A549 (cell line): ENCODE data around the gene ADARB1. TPM values are rescaled to one million over a fixed set of nuclear protein-coding genes. Genes with fewer than 3 reads are reported as not detected.

ENCODE experiments used
- ATAC-seq, 2 experiments: fragments of 200-7000 bp in 1 of 2; fragments of >200 bp in 1 of 2; cut with Nextera tagmentation in 1 of 2; cut with Tn5 transposase in 1 of 2; 3 replicates each; pipeline versions ENCODE4 v1.8.0 to v1.9.1; 2018 to 2020; ENCODE audit warnings: mild to moderate bottlenecking in 1 of 2, moderate library complexity in 1 of 2
- CTCF ChIA-PET: fragments of 300-600 bp; sonication (Branson Sonifier 250); formaldehyde crosslinking; extraction: SDS; loops from one replicate; lab custom pipeline; 2021; ENCODE audit warnings: antibody characterized with exemption, inconsistent platforms; lab: Yijun Ruan, JAX
- POLR2A ChIA-PET: fragments of 350-600 bp; formaldehyde crosslinking; extraction: SDS; loops from one replicate; lab custom pipeline; 2021; ENCODE audit warnings: antibody characterized with exemption, inconsistent platforms; lab: Yijun Ruan, JAX
- DNase-seq, 2 experiments: peaks; one replicate each; pipeline versions ENCODE4 v3.0.0 to v3.0.0-alpha.2; 2011 to 2016; ENCODE audit warnings: low read depth in 1 of 2, low spot score in 1 of 2
- FAIRE-seq: peaks from 2 replicates; lab custom pipeline; 2011; peaks lifted over from hg19 to GRCh38; lab: Jason Lieb, UNC
- H3K27ac ChIP-seq, 2 experiments: fragments of >200 bp; sonication (Bioruptor Twin); formaldehyde crosslinking; 3 replicates each; pipeline ENCODE4 v1.5.1; 2016 to 2017
- H3K4me1 ChIP-seq: fragments of >200 bp; sonication (Bioruptor Twin); formaldehyde crosslinking; 3 replicates; pipeline ENCODE4 v1.6.1; 2016
- H3K4me2 ChIP-seq: fragments of >200 bp; sonication (Bioruptor Twin); formaldehyde crosslinking; 3 replicates; pipeline ENCODE4 v1.6.1; 2016
- H3K4me3 ChIP-seq: fragments of >200 bp; sonication (Bioruptor Twin); formaldehyde crosslinking; 3 replicates; pipeline ENCODE4 v1.5.1; 2016
- H3K9me3 ChIP-seq: fragments of >200 bp; sonication (Bioruptor Twin); formaldehyde crosslinking; 3 replicates; pipeline ENCODE4 v1.6.1; 2016
- EHF ChIP-seq: fragments of 250-450 bp; sonication (Bioruptor Pico); IDR thresholded peaks from 2 replicates; pipeline ENCODE4 v1.5.0; 2020; ENCODE audit warnings: mild to moderate bottlenecking
- EHMT2 ChIP-seq: fragments of 200-600 bp; sonication (generic); IDR thresholded peaks from 2 replicates; pipeline ENCODE4 v1.6.1; 2016; ENCODE audit warnings: antibody characterized with exemption, low read depth, mild to moderate bottlenecking, moderate library complexity
- ESRRA ChIP-seq: fragments of 150-350 bp; IDR thresholded peaks from 2 replicates; pipeline ENCODE4 v1.6.1; 2014; ENCODE audit warnings: mild to moderate bottlenecking, low read length, borderline replicate concordance
- FOSL2 ChIP-seq, 2 experiments: fragments of 450-650 bp in 1 of 2; fragments of >200 bp in 1 of 2; sonication (Bioruptor Twin) in 1 of 2; formaldehyde crosslinking; IDR thresholded peaks; 2 replicates each; pipeline versions ENCODE4 v1.5.0 to v1.6.1; 2016 to 2020; ENCODE audit warnings: mild to moderate bottlenecking in 1 of 2, moderate library complexity in 1 of 2
- FOXS1 ChIP-seq: fragments of 250-450 bp; sonication (Bioruptor Pico); IDR thresholded peaks from 2 replicates; pipeline ENCODE4 v1.5.0; 2020; ENCODE audit warnings: mild to moderate bottlenecking, moderate library complexity
- GATA3 ChIP-seq: IDR thresholded peaks from 2 replicates; pipeline ENCODE4 v1.6.1; 2012; ENCODE audit warnings: borderline replicate concordance
- HDAC2 ChIP-seq: fragments of 200-600 bp; sonication (generic); IDR thresholded peaks from 2 replicates; pipeline ENCODE4 v1.6.1; 2016
- HEYL ChIP-seq: fragments of 250-450 bp; sonication (Bioruptor Pico); IDR thresholded peaks from 2 replicates; pipeline ENCODE4 v1.8.0; 2021; ENCODE audit warnings: mild to moderate bottlenecking, moderate library complexity
- HOXB13 ChIP-seq: fragments of 250-450 bp; sonication (Bioruptor Pico); IDR thresholded peaks from 2 replicates; pipeline ENCODE4 v1.5.0; 2020; ENCODE audit warnings: low read depth, mild to moderate bottlenecking, moderate library complexity
- NPAS2 ChIP-seq: fragments of 250-450 bp; sonication (Bioruptor Pico); IDR thresholded peaks from 2 replicates; pipeline ENCODE4 v1.8.0; 2022; ENCODE audit warnings: mild to moderate bottlenecking, moderate library complexity, borderline replicate concordance
- PBX3 ChIP-seq: IDR thresholded peaks from 2 replicates; pipeline ENCODE4 v1.6.1; 2012
- PHF8 ChIP-seq: fragments of 200-600 bp; sonication (generic); IDR thresholded peaks from 2 replicates; pipeline ENCODE4 v1.6.1; 2016; ENCODE audit warnings: low read depth, mild to moderate bottlenecking, antibody characterized with exemption, moderate library complexity, borderline replicate concordance
- RAD21 ChIP-seq, 2 experiments: fragments of >200 bp in 1 of 2; sonication (Bioruptor Twin) in 1 of 2; formaldehyde crosslinking in 1 of 2; IDR thresholded peaks in 1 of 2; conservative IDR thresholded peaks in 1 of 2; 2 replicates in 1 of 2; 3 replicates in 1 of 2; pipeline ENCODE4 v1.6.1; 2012 to 2018; ENCODE audit warnings: inconsistent platforms in 1 of 2
- REST ChIP-seq: fragments of 200-600 bp; sonication (generic); IDR thresholded peaks from 2 replicates; pipeline ENCODE4 v1.6.1; 2016; ENCODE audit warnings: antibody characterized with exemption, mild to moderate bottlenecking, moderate library complexity
- USF2 ChIP-seq: fragments of 450-650 bp; IDR thresholded peaks from 2 replicates; pipeline ENCODE4 v1.6.1; 2014; ENCODE audit warnings: antibody characterized with exemption
- ZFP36 ChIP-seq: fragments of 450-650 bp; IDR thresholded peaks from 2 replicates; pipeline ENCODE4 v1.6.1; 2014; ENCODE audit warnings: borderline replicate concordance; ENCODE audit not compliant: partially characterized antibody
- ZNF302 ChIP-seq: fragments of 250-450 bp; sonication (Bioruptor Pico); IDR thresholded peaks from 2 replicates; pipeline ENCODE4 v1.9.0; 2021; ENCODE audit warnings: inconsistent platforms, mild to moderate bottlenecking, moderate library complexity
- ZSCAN20 ChIP-seq: fragments of 250-450 bp; sonication (Bioruptor Pico); IDR thresholded peaks from 2 replicates; pipeline ENCODE4 v1.8.0; 2022; ENCODE audit warnings: mild to moderate bottlenecking, moderate library complexity
- WGBS: methylation state at CpG from one replicate; pipeline ENCODE4 v1.1.6; 2017; ENCODE audit errors: missing lambda C conversion rate; 5-methylcytosine and 5-hydroxymethylcytosine counted together
- polyA plus RNA-seq, 4 experiments: library from polyadenylated mRNA; depleted of rRNA in 3 of 4; stranded (reverse); fragments of >200 nt; fragmentation: RNase III in 1 of 4; extraction: RNeasy Plus Mini Kit Qiagen cat#74134 plus additional on column Dnase treatment in 1 of 4; gene quantifications; 2 replicates in 3 of 4; 3 replicates in 1 of 4; pipeline ENCODE4 v1.2.3, GENCODE V29; 2011 to 2017

ADARB1 gene
- polyA plus RNA-seq, 2 of the 4 experiments (the other 2 are of a cell fraction) = 3.2 to 5.7 TPM

GRCh38 chr21:45032977-45033710 lies 41.2 kb upstream of the ADARB1 start:
- Histone ChIP-seq H3K4me1 (no peaks in the 10 kb centered on the region), H3K4me2 (no peak overlapping the region), H3K4me3 (no peak overlapping the region)
- 45% methylated on average over 9 of the region's 35 CpGs for WGBS
- DNase-seq = no peak
- no peak for TF ChIP-seq PHF8
- TF ChIP-seq RAD21 (conservative IDR thresholded peaks at IDR 0.05 in 1 of 2, IDR thresholded peaks at IDR 0.05 in 1 of 2) = no peak
- no peak for TF ChIP-seq NPAS2
- TF ChIP-seq HOXB13 = no peak
- no peak for TF ChIP-seq USF2
- no peak for TF ChIP-seq ZNF302
- no peak for TF ChIP-seq EHMT2
- TF ChIP-seq ZFP36 = no peak
- TF ChIP-seq ZSCAN20 (CRISPR knock-in tag) = no peak
- no peak for TF ChIP-seq EHF
- TF ChIP-seq FOSL2 (IDR thresholded peaks at IDR 0.05) = no peak
- TF ChIP-seq FOSL2 (CRISPR knock-in tag; IDR thresholded peaks at IDR 0.05) = no peak
- TF ChIP-seq REST = no peak
- TF ChIP-seq, all 56 proteins: peak for 0
- no peaks in the 10 kb centered on the region for H3K9me3 ChIP-seq
- POLR2A ChIA-PET = no interaction called here
- ATAC-seq = no peak
- no peak overlapping the region for H3K27ac ChIP-seq
- CTCF ChIA-PET = no interaction called here
- FAIRE-seq = no peak

GRCh38 chr21:45033791-45034555 lies 40.4 kb upstream of the ADARB1 start:
- WGBS = 71% methylated on average over 21 of the region's 21 CpGs
- no peak overlapping the region for H3K4me2 ChIP-seq
- POLR2A ChIA-PET = no interaction called here

More at GRCh38 chr21:45033791-45034555, 40.4 kb upstream of the ADARB1 start:
- Histone ChIP-seq H3K9me3 (no peaks in the 10 kb centered on the region), H3K4me3 (no peak overlapping the region), H3K27ac (no peak overlapping the region), H3K4me1 (no peaks in the 10 kb centered on the region)
- DNase-seq (no peak), ATAC-seq (no peak), FAIRE-seq (no peak)
- TF ChIP-seq FOXS1 (CRISPR knock-in tag) (no peak), USF2 (no peak), ESRRA (no peak), GATA3 (no peak), HDAC2 (no peak), EHMT2 (no peak), ZSCAN20 (CRISPR knock-in tag) (no peak), PBX3 (no peak), HEYL (CRISPR knock-in tag) (no peak)
- CTCF ChIA-PET = no interaction called here
